Body of pancreas (tissue), 4 donors: ENCODE results near the gene OSBPL10.

ENCODE experiments used
- CTCF ChIP-seq, 7 experiments: fragments of 450-650 bp in 4 of 7; fragments of 200-600 bp in 3 of 7; sonication (generic) in 3 of 7; IDR thresholded peaks; one replicate each; pipeline ENCODE4 v1.5.1; 2016 to 2019; ENCODE audit warnings: antibody characterized with exemption in 7 of 7
- POLR2A ChIP-seq, 3 donors: fragments of 450-650 bp; IDR thresholded peaks; one replicate each; pipeline ENCODE4 v1.6.1; 2016; ENCODE audit warnings: antibody characterized with exemption in 3 of 3, mild to moderate bottlenecking in 2 of 3

GRCh38 chr3:31962801-31963205 lies 18.3 kb downstream of the OSBPL10 start:
- TF ChIP-seq CTCF (IDR thresholded peaks at IDR 0.05) (no peak), POLR2A (IDR thresholded peaks at IDR 0.05) (no peak)
